ENCODE data around the gene ANO6. TPM values are rescaled to one million over a fixed set of nuclear protein-coding genes. Genes with fewer than 3 reads are reported as not detected.
A peak's percentile ranks its signal among the peaks of the same experiment; 100 is the strongest.

ANO6 gene
- total RNA-seq, 1 donor from 2014 or later: 35.0 TPM

- Mint-ChIP-seq H3K4me1 (ENCODE audit: unreplicated experiment) (peaks cover 24% of the 10 kb centered on the region), H3K27ac (peak overlapping the region; percentile 88), H3K9me3 (peaks cover 16% of the 10 kb centered on the region), H3K36me3 (peaks cover 21% of the 10 kb centered on the region), H3K4me3 (peak overlapping the region; percentile 95), H3K27me3 (no peaks in the 10 kb centered on the region)
- DNase-seq (ENCODE audit: extremely low spot score, unreplicated experiment): no peak
- TF ChIP-seq CTCF (conservative IDR thresholded peaks at IDR 0.05): no peak
Observed at GRCh38 chr12:45217846-45218245, 2.0 kb downstream of the ANO6 start.

- Mint-ChIP-seq H3K27ac (no peak overlapping the region), H3K9me3 (peaks cover 12% of the 10 kb centered on the region), H3K4me1 (ENCODE audit: unreplicated experiment) (peaks cover 21% of the 10 kb centered on the region), H3K4me3 (peak overlapping the region; percentile 16), H3K27me3 (no peaks in the 10 kb centered on the region), H3K36me3 (peaks cover 27% of the 10 kb centered on the region)
- no peak for DNase-seq (ENCODE audit: extremely low spot score, unreplicated experiment)
- no peak for TF ChIP-seq CTCF (conservative IDR thresholded peaks at IDR 0.05)
Observed at GRCh38 chr12:45219621-45220020, 3.7 kb downstream of the ANO6 start.

GRCh38 chr12:45220363-45220931 is 4.6 kb downstream of the ANO6 start:
- peak overlapping the region; percentile 16 for H3K4me3 Mint-ChIP-seq
- H3K9me3 Mint-ChIP-seq: peaks cover 12% of the 10 kb centered on the region
- peaks cover 34% of the 10 kb centered on the region for H3K36me3 Mint-ChIP-seq
- no peak overlapping the region for H3K27ac Mint-ChIP-seq
- H3K4me1 Mint-ChIP-seq (ENCODE audit: unreplicated experiment): peaks cover 21% of the 10 kb centered on the region
- TF ChIP-seq CTCF (conservative IDR thresholded peaks at IDR 0.05): no peak
- no peak for DNase-seq (ENCODE audit: extremely low spot score, unreplicated experiment)
- no peaks in the 10 kb centered on the region for H3K27me3 Mint-ChIP-seq

- no peak overlapping the region for H3K27ac Mint-ChIP-seq
- H3K9me3 Mint-ChIP-seq: peaks cover 12% of the 10 kb centered on the region
- no peaks in the 10 kb centered on the region for H3K27me3 Mint-ChIP-seq
- peaks cover 38% of the 10 kb centered on the region for H3K36me3 Mint-ChIP-seq
- H3K4me3 Mint-ChIP-seq: no peak overlapping the region
- peaks cover 21% of the 10 kb centered on the region for H3K4me1 Mint-ChIP-seq (ENCODE audit: unreplicated experiment)
- no peak for TF ChIP-seq CTCF (conservative IDR thresholded peaks at IDR 0.05)
- no peak for DNase-seq (ENCODE audit: extremely low spot score, unreplicated experiment)
Observed at GRCh38 chr12:45220969-45221368, 5.1 kb downstream of the ANO6 start.

- Mint-ChIP-seq H3K27me3 (no peaks in the 10 kb centered on the region), H3K4me3 (no peak overlapping the region), H3K27ac (no peak overlapping the region), H3K4me1 (ENCODE audit: unreplicated experiment) (peaks cover 16% of the 10 kb centered on the region), H3K9me3 (peaks cover 12% of the 10 kb centered on the region), H3K36me3 (peaks cover 54% of the 10 kb centered on the region)
- no peak for DNase-seq (ENCODE audit: extremely low spot score, unreplicated experiment)
- no peak for TF ChIP-seq CTCF (conservative IDR thresholded peaks at IDR 0.05)
Observed at GRCh38 chr12:45223868-45224267, 8.0 kb downstream of the ANO6 start.

- H3K4me3 Mint-ChIP-seq: no peak overlapping the region
- H3K27ac Mint-ChIP-seq: no peak overlapping the region
- peaks cover 55% of the 10 kb centered on the region for H3K36me3 Mint-ChIP-seq
- no peaks in the 10 kb centered on the region for H3K27me3 Mint-ChIP-seq
- H3K4me1 Mint-ChIP-seq (ENCODE audit: unreplicated experiment): peaks cover 16% of the 10 kb centered on the region
- no peak for DNase-seq (ENCODE audit: extremely low spot score, unreplicated experiment)
- no peak for TF ChIP-seq CTCF (conservative IDR thresholded peaks at IDR 0.05)
- H3K9me3 Mint-ChIP-seq: peaks cover 12% of the 10 kb centered on the region
Observed at GRCh38 chr12:45224311-45224710, 8.4 kb downstream of the ANO6 start.
